OCI-LY7 (cell line): Measurements from ENCODE around the gene NCF4. TPM values are rescaled to one million over a fixed set of nuclear protein-coding genes. Genes with fewer than 3 reads are reported as not detected.

Experiments
- BruUV-seq: library from RNA; stranded (reverse); fragments of 400-500 nt; replicated peaks from 2 replicates; lab custom pipeline; 2021; lab: Mats Ljungman, UMichigan
- CTCF ChIA-PET: fragments of 300-600 bp; sonication (Branson Sonifier 250); formaldehyde crosslinking; loops from one replicate; lab custom pipeline; 2022; ENCODE audit warnings: antibody characterized with exemption; ENCODE audit not compliant: unreplicated experiment; lab: Charles Lee
- POLR2A ChIA-PET: fragments of 300-600 bp; sonication (Branson Sonifier 250); formaldehyde crosslinking; loops from one replicate; lab custom pipeline; 2022; ENCODE audit warnings: antibody characterized with exemption; lab: Charles Lee
- DNase-seq: peaks from one replicate; pipeline ENCODE4 v3.0.0-alpha.2; 2015; ENCODE audit warnings: low spot score
- H2AFZ ChIP-seq: fragments of 200-600 bp; sonication (generic), shearing (Covaris generic); 2 replicates; pipeline ENCODE4 v1.6.1; 2014; ENCODE audit warnings: mild to moderate bottlenecking, antibody characterized with exemption, low read length, moderate library complexity
- H3K27ac ChIP-seq: fragments of 200-600 bp; sonication (generic); 2 replicates; pipeline ENCODE4 v1.5.1; 2014; ENCODE audit warnings: mixed run types, low read depth, mild to moderate bottlenecking, moderate library complexity, low read length, inconsistent platforms; ENCODE audit not compliant: poor library complexity, severe bottlenecking
- H3K36me3 ChIP-seq: fragments of 200-600 bp; sonication (generic); 2 replicates; pipeline ENCODE4 v1.6.1; 2014; ENCODE audit warnings: mild to moderate bottlenecking, antibody characterized with exemption, low read length, moderate library complexity, mixed read lengths; ENCODE audit not compliant: insufficient read depth
- H3K4me1 ChIP-seq: fragments of 200-600 bp; sonication (generic); 2 replicates; pipeline ENCODE4 v1.5.1; 2014; ENCODE audit warnings: mild to moderate bottlenecking, low read length; ENCODE audit not compliant: insufficient read depth, poor library complexity, severe bottlenecking
- H3K4me2 ChIP-seq: fragments of 200-600 bp; sonication (generic); 2 replicates; pipeline ENCODE4 v1.6.1; 2014; ENCODE audit warnings: mild to moderate bottlenecking, low read length
- H3K4me3 ChIP-seq: fragments of 200-600 bp; sonication (generic); 2 replicates; pipeline ENCODE4 v1.5.1; 2014; ENCODE audit warnings: mild to moderate bottlenecking, low read depth, low read length; ENCODE audit not compliant: poor library complexity, severe bottlenecking
- H3K79me2 ChIP-seq: fragments of 200-600 bp; sonication (generic); 2 replicates; pipeline ENCODE4 v1.6.1; 2016; ENCODE audit warnings: low read depth, mild to moderate bottlenecking, low read length, moderate library complexity, mixed read lengths; ENCODE audit not compliant: insufficient read depth
- H3K9me2 ChIP-seq: fragments of 200-600 bp; sonication (generic); 2 replicates; pipeline ENCODE4 v1.6.1; 2016; ENCODE audit warnings: mild to moderate bottlenecking, low read length, mixed read lengths; ENCODE audit not compliant: insufficient read depth
- H3K9me3 ChIP-seq: fragments of 200-600 bp; sonication (generic); 2 replicates; pipeline ENCODE4 v1.6.1; 2014; ENCODE audit warnings: mild to moderate bottlenecking, mixed run types, low read length, mixed read lengths
- H4K20me1 ChIP-seq: fragments of 200-600 bp; sonication (generic); 2 replicates; pipeline ENCODE4 v1.6.1; 2014; ENCODE audit warnings: mild to moderate bottlenecking, antibody characterized with exemption, low read length, moderate library complexity, mixed read lengths; ENCODE audit not compliant: insufficient read depth
- CTCF ChIP-seq: fragments of 200-600 bp; sonication (generic); conservative IDR thresholded peaks from 2 replicates; pipeline ENCODE4 v1.5.1; 2014; ENCODE audit warnings: mild to moderate bottlenecking, antibody characterized with exemption, low read length, moderate library complexity, mixed read lengths
- EZH2phosphoT487 ChIP-seq: fragments of 200-600 bp; sonication (generic); IDR thresholded peaks from 2 replicates; pipeline ENCODE4 v1.6.1; 2018; ENCODE audit warnings: low read depth, borderline replicate concordance, mild to moderate bottlenecking, mixed run types, antibody characterized with exemption, low read length, moderate library complexity, mixed read lengths
- intact Hi-C: fragments of 100-400 bp; cut with micrococcal nuclease; formaldehyde crosslinking; loops from one replicate; pipeline ENCODE4 v1.10.0; 2022; ENCODE audit not compliant: unreplicated experiment
- total RNA-seq, 2 experiments: library from RNA; depleted of rRNA in 1 of 2; stranded (reverse); fragments of >200 nt in 1 of 2; shearing (Covaris generic) in 1 of 2; gene quantifications; 2 replicates each; pipeline ENCODE4 v1.2.3, GENCODE V29; 2014 to 2022

NCF4 gene
- total RNA-seq, 2 experiments from 2014 or later, result 63.6 to 121 TPM

DNA sequence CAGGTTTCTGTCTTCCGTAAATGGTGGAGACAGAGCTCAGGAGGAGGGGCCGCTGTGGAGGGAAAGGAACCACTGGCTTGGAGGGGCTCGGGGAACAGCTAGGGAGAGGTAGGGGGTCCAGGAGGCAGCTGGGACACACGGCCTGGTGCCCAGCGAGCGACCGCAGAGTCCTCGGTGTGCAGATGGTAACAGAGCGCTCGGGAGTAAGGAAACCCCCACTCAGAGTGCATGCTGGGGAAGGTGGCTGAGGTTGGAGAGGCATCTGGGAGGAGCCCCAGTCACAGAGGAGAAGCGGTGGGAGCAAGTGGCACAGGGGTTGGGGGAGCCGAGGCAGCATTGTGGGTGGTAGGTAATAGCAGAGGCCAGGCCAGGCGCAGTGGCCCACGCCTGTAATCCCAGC lies 10.8 kb upstream of the NCF4 start:
- no TSS peak for BruUV-seq
- ChIA-PET CTCF (no interaction called here), POLR2A (no interaction called here)
- Histone ChIP-seq H3K9me3 (no peaks in the 10 kb centered on the region; the same call in 1 of the 2 replicates), H3K4me2 (no peak overlapping the region), H3K9me2 (no peaks in the 10 kb centered on the region), H3K4me1 (peaks cover 11% of the 10 kb centered on the region), H3K27ac (no peak overlapping the region), H3K36me3 (no peaks in the 10 kb centered on the region; the same call in 1 of the 2 replicates), H3K4me3 (no peak overlapping the region), H3K79me2 (no peaks in the 10 kb centered on the region), H4K20me1 (no peaks in the 10 kb centered on the region), H2AFZ (no peak overlapping the region)
- TF ChIP-seq CTCF (no peak), EZH2phosphoT487 (no peak)
- intact Hi-C loops, result no loop called here
- no peak for DNase-seq

- Histone ChIP-seq H3K9me3 (no peaks in the 10 kb centered on the region; the same call in 1 of the 2 replicates), H3K4me1 (peaks cover 11% of the 10 kb centered on the region), H4K20me1 (no peaks in the 10 kb centered on the region), H3K36me3 (no peaks in the 10 kb centered on the region; the same call in 1 of the 2 replicates), H2AFZ (no peak overlapping the region), H3K4me2 (no peak overlapping the region), H3K27ac (no peak overlapping the region), H3K9me2 (no peaks in the 10 kb centered on the region), H3K4me3 (no peak overlapping the region), H3K79me2 (no peaks in the 10 kb centered on the region)
- intact Hi-C loops, result no loop called here
- CTCF ChIA-PET, result no interaction called here
- POLR2A ChIA-PET, result no interaction called here
- TF ChIP-seq EZH2phosphoT487 (no peak), CTCF (no peak)
- DNase-seq, result no peak
- no TSS peak for BruUV-seq
Measured at GRCh38 chr22:36850682-36851081, 10.1 kb upstream of the NCF4 start.
